Activated CD4-positive, alpha-beta T cell treated with anti-CD3 and anti-CD28 coated beads, Interleukin-2, amount 10 ng/mL, durations not matched to agents 24 days and 14 days (primary cell): ENCODE data around the gene SIM2. TPM values are rescaled to one million over a fixed set of nuclear protein-coding genes. Genes with fewer than 3 reads are reported as not detected.

ENCODE experiments used
- DNase-seq: peaks from one replicate; pipeline ENCODE4 v3.0.0; 2022
- H3K27ac Mint-ChIP-seq: one replicate; pipeline ENCODE4 v1.8.0; 2022; ENCODE audit warnings: mild to moderate bottlenecking, mixed read lengths
- H3K27me3 Mint-ChIP-seq: one replicate; pipeline ENCODE4 v1.8.0; 2022; ENCODE audit warnings: mixed read lengths
- H3K36me3 Mint-ChIP-seq: one replicate; pipeline ENCODE4 v1.8.0; 2022; ENCODE audit warnings: low read depth, mild to moderate bottlenecking, mixed read lengths
- H3K4me1 Mint-ChIP-seq: one replicate; pipeline ENCODE4 v1.8.0; 2021; ENCODE audit warnings: mixed read lengths
- H3K4me3 Mint-ChIP-seq: one replicate; pipeline ENCODE4 v1.8.0; 2022; ENCODE audit warnings: mild to moderate bottlenecking, moderate library complexity, mixed read lengths
- H3K9me3 Mint-ChIP-seq: one replicate; pipeline ENCODE4 v1.8.0; 2021; ENCODE audit warnings: mixed read lengths
- intact Hi-C: fragments of 100-400 bp; cut with micrococcal nuclease; formaldehyde crosslinking; loops from one replicate; pipeline ENCODE4 v1.15.1; 2023
- total RNA-seq: library from RNA; stranded (reverse); gene quantifications from 2 replicates; pipeline ENCODE4 v1.2.3, GENCODE V29; 2022

Gene SIM2
- total RNA-seq, 1 donor from 2014 or later: 0.21 TPM

GRCh38 chr21:36722370-36723368 is 23.8 kb downstream of the SIM2 start:
- Mint-ChIP-seq H3K4me3 (no peak overlapping the region), H3K27ac (no peak overlapping the region), H3K4me1 (no peaks in the 10 kb centered on the region), H3K9me3 (no peaks in the 10 kb centered on the region), H3K27me3 (peaks cover 3% of the 10 kb centered on the region), H3K36me3 (no peaks in the 10 kb centered on the region)
- DNase-seq: no peak
- intact Hi-C loops: no loop called here

- Mint-ChIP-seq H3K27ac (no peak overlapping the region), H3K9me3 (no peaks in the 10 kb centered on the region), H3K36me3 (no peaks in the 10 kb centered on the region), H3K4me1 (no peaks in the 10 kb centered on the region), H3K27me3 (peaks cover 3% of the 10 kb centered on the region), H3K4me3 (no peak overlapping the region)
- DNase-seq: no peak
- intact Hi-C loops: no loop called here
Observed at GRCh38 chr21:36723371-36723881, 24.5 kb downstream of the SIM2 start.

- Mint-ChIP-seq H3K4me1 (no peaks in the 10 kb centered on the region), H3K9me3 (no peaks in the 10 kb centered on the region), H3K27ac (no peak overlapping the region), H3K4me3 (no peak overlapping the region), H3K36me3 (no peaks in the 10 kb centered on the region), H3K27me3 (peaks cover 3% of the 10 kb centered on the region)
- no peak for DNase-seq
- intact Hi-C loops: no loop called here
Observed at GRCh38 chr21:36724660-36725059, 25.7 kb downstream of the SIM2 start.

- DNase-seq: no peak
- H3K4me1 Mint-ChIP-seq: no peaks in the 10 kb centered on the region
- peaks cover under 1% of the 10 kb centered on the region for H3K27me3 Mint-ChIP-seq
- H3K9me3 Mint-ChIP-seq: no peaks in the 10 kb centered on the region
- H3K27ac Mint-ChIP-seq: no peak overlapping the region
- intact Hi-C loops: no loop called here
- H3K4me3 Mint-ChIP-seq: no peak overlapping the region
- no peaks in the 10 kb centered on the region for H3K36me3 Mint-ChIP-seq
Observed at GRCh38 chr21:36725793-36726386, 27.0 kb downstream of the SIM2 start.

- Mint-ChIP-seq H3K4me3 (no peak overlapping the region), H3K27ac (no peak overlapping the region), H3K27me3 (no peaks in the 10 kb centered on the region), H3K36me3 (no peaks in the 10 kb centered on the region), H3K9me3 (no peaks in the 10 kb centered on the region), H3K4me1 (no peaks in the 10 kb centered on the region)
- DNase-seq: no peak
- intact Hi-C loops: no loop called here
Observed at GRCh38 chr21:36727866-36728265, 29.0 kb downstream of the SIM2 start.

- H3K27ac Mint-ChIP-seq: no peak overlapping the region
- H3K27me3 Mint-ChIP-seq: no peaks in the 10 kb centered on the region
- no peak overlapping the region for H3K4me3 Mint-ChIP-seq
- H3K9me3 Mint-ChIP-seq: no peaks in the 10 kb centered on the region
- H3K36me3 Mint-ChIP-seq: no peaks in the 10 kb centered on the region
- no peaks in the 10 kb centered on the region for H3K4me1 Mint-ChIP-seq
- DNase-seq: no peak
- intact Hi-C loops: no loop called here
Observed at GRCh38 chr21:36728371-36729111, 29.6 kb downstream of the SIM2 start.

GRCh38 chr21:36729310-36729970 is 30.5 kb downstream of the SIM2 start:
- intact Hi-C loops: no loop called here
- H3K4me1 Mint-ChIP-seq: no peaks in the 10 kb centered on the region
- H3K36me3 Mint-ChIP-seq: no peaks in the 10 kb centered on the region
- no peak overlapping the region for H3K27ac Mint-ChIP-seq
- H3K4me3 Mint-ChIP-seq: no peak overlapping the region
- no peaks in the 10 kb centered on the region for H3K9me3 Mint-ChIP-seq
- no peaks in the 10 kb centered on the region for H3K27me3 Mint-ChIP-seq
- no peak for DNase-seq

- intact Hi-C loops: no loop called here
- DNase-seq: no peak
- H3K27ac Mint-ChIP-seq: no peak overlapping the region
- no peaks in the 10 kb centered on the region for H3K27me3 Mint-ChIP-seq
- H3K36me3 Mint-ChIP-seq: no peaks in the 10 kb centered on the region
- no peaks in the 10 kb centered on the region for H3K9me3 Mint-ChIP-seq
- H3K4me1 Mint-ChIP-seq: no peaks in the 10 kb centered on the region
- no peak overlapping the region for H3K4me3 Mint-ChIP-seq
Observed at GRCh38 chr21:36730291-36731281, 31.7 kb downstream of the SIM2 start.

- DNase-seq: no peak
- no peak overlapping the region for H3K4me3 Mint-ChIP-seq
- no peaks in the 10 kb centered on the region for H3K36me3 Mint-ChIP-seq
- no peaks in the 10 kb centered on the region for H3K4me1 Mint-ChIP-seq
- no peaks in the 10 kb centered on the region for H3K9me3 Mint-ChIP-seq
- intact Hi-C loops: no loop called here
- no peaks in the 10 kb centered on the region for H3K27me3 Mint-ChIP-seq
- H3K27ac Mint-ChIP-seq: no peak overlapping the region
Observed at GRCh38 chr21:36732217-36732616, 33.3 kb downstream of the SIM2 start.

- H3K9me3 Mint-ChIP-seq: no peaks in the 10 kb centered on the region
- intact Hi-C loops: no loop called here
Observed at GRCh38 chr21:36732761-36733160, 33.8 kb downstream of the SIM2 start.

GRCh38 chr21:36733857-36734256 is 34.9 kb downstream of the SIM2 start:
- intact Hi-C loops: no loop called here
- H3K36me3 Mint-ChIP-seq: no peaks in the 10 kb centered on the region
- no peak for DNase-seq
- H3K4me3 Mint-ChIP-seq: no peak overlapping the region
- no peaks in the 10 kb centered on the region for H3K9me3 Mint-ChIP-seq
- peaks cover under 1% of the 10 kb centered on the region for H3K27me3 Mint-ChIP-seq
- H3K27ac Mint-ChIP-seq: no peak overlapping the region
- no peaks in the 10 kb centered on the region for H3K4me1 Mint-ChIP-seq

More at GRCh38 chr21:36732761-36733160, 33.8 kb downstream of the SIM2 start:
- no peaks in the 10 kb centered on the region for H3K4me1 Mint-ChIP-seq
- no peak for DNase-seq
- no peaks in the 10 kb centered on the region for H3K36me3 Mint-ChIP-seq
- no peak overlapping the region for H3K4me3 Mint-ChIP-seq
- H3K27me3 Mint-ChIP-seq: no peaks in the 10 kb centered on the region
- H3K27ac Mint-ChIP-seq: no peak overlapping the region

GRCh38 chr21:36734367-36735200 is 35.7 kb downstream of the SIM2 start:
- H3K4me3 Mint-ChIP-seq: no peak overlapping the region
- H3K36me3 Mint-ChIP-seq: no peaks in the 10 kb centered on the region
- peaks cover 2% of the 10 kb centered on the region for H3K27me3 Mint-ChIP-seq
- intact Hi-C loops: no loop called here
- H3K27ac Mint-ChIP-seq: no peak overlapping the region
- H3K9me3 Mint-ChIP-seq: no peaks in the 10 kb centered on the region
- H3K4me1 Mint-ChIP-seq: no peaks in the 10 kb centered on the region
- no peak for DNase-seq
